IMR-90 (cell line): Measurements from ENCODE around the gene XIRP1. TPM values are rescaled to one million over a fixed set of nuclear protein-coding genes. Genes with fewer than 3 reads are reported as not detected.
A peak's percentile ranks its signal among the peaks of the same experiment; 100 is the strongest.

ENCODE experiments used
- ATAC-seq: fragments of 200-7000 bp; cut with Tn5 transposase; 2 replicates; pipeline ENCODE4 v1.9.1; 2020; ENCODE audit warnings: low read depth, mild to moderate bottlenecking, moderate library complexity
- BruUV-seq: library from RNA; stranded (reverse); fragments of 400-500 nt; replicated peaks from 2 replicates; lab custom pipeline; 2021; lab: Mats Ljungman, UMichigan
- CTCF ChIA-PET: fragments of 300-600 bp; formaldehyde crosslinking; extraction: SDS; loops from one replicate; lab custom pipeline; 2021; ENCODE audit warnings: antibody characterized with exemption; lab: Yijun Ruan, JAX
- POLR2A ChIA-PET: fragments of 300-600 bp; sonication (Branson Sonifier 250); formaldehyde crosslinking; loops from one replicate; lab custom pipeline; 2022; ENCODE audit warnings: antibody characterized with exemption; ENCODE audit not compliant: unreplicated experiment; lab: Charles Lee
- DNase-seq: peaks from one replicate; pipeline ENCODE4 v3.0.0; 2013
- H2AFZ ChIP-seq: replicated peaks from 2 replicates; pipeline ENCODE3; 2013; ENCODE audit warnings: low read length, mild to moderate bottlenecking; ENCODE audit not compliant: poor library complexity
- H2AK5ac ChIP-seq: 2 replicates; pipeline ENCODE4 v1.6.1; 2013; ENCODE audit warnings: low read depth, low read length, inconsistent platforms
- H2AK9ac ChIP-seq: replicated peaks from 2 replicates; pipeline ENCODE3; 2013; ENCODE audit warnings: mild to moderate bottlenecking, low read depth, low read length, moderate library complexity; ENCODE audit not compliant: poor library complexity
- H2BK120ac ChIP-seq: 2 replicates; pipeline ENCODE4 v1.6.1; 2013; ENCODE audit warnings: low read depth, low read length, inconsistent platforms
- H2BK15ac ChIP-seq: 3 replicates; pipeline ENCODE4 v1.6.1; 2013; ENCODE audit warnings: low read depth, low read length, inconsistent platforms
- H2BK20ac ChIP-seq: 2 replicates; pipeline ENCODE4 v1.6.1; 2013; ENCODE audit warnings: low read depth, mild to moderate bottlenecking, inconsistent platforms, low read length, moderate library complexity
- H2BK5ac ChIP-seq: 2 replicates; pipeline ENCODE4 v1.6.1; 2013; ENCODE audit warnings: mild to moderate bottlenecking, low read depth, low read length, inconsistent platforms; ENCODE audit not compliant: poor library complexity, severe bottlenecking
- H3K14ac ChIP-seq: replicated peaks from 2 replicates; pipeline ENCODE4 v1.6.1; 2013; ENCODE audit warnings: low read depth, low read length, inconsistent platforms
- H3K18ac ChIP-seq: 2 replicates; pipeline ENCODE4 v1.6.1; 2013; ENCODE audit warnings: low read depth, low read length, control low read depth
- H3K23ac ChIP-seq: 2 replicates; pipeline ENCODE4 v1.6.1; 2013; ENCODE audit warnings: low read depth, low read length, inconsistent platforms
- H3K27ac ChIP-seq: 2 replicates; pipeline ENCODE4 v1.5.1; 2013; ENCODE audit warnings: mild to moderate bottlenecking, control low read depth, low read length; ENCODE audit not compliant: insufficient read depth
- H3K27me3 ChIP-seq: 2 replicates; pipeline ENCODE4 v1.6.1; 2013; ENCODE audit warnings: low read length; ENCODE audit not compliant: control insufficient read depth, insufficient read depth
- H3K36me3 ChIP-seq: 2 replicates; pipeline ENCODE4 v1.6.1; 2013; ENCODE audit warnings: low read length, mixed read lengths; ENCODE audit not compliant: control insufficient read depth, insufficient read depth
- H3K4ac ChIP-seq: 2 replicates; pipeline ENCODE4 v1.6.1; 2013; ENCODE audit warnings: low read depth, low read length, inconsistent platforms
- H3K4me1 ChIP-seq: 2 replicates; pipeline ENCODE4 v1.6.1; 2013; ENCODE audit warnings: low read length, mixed read lengths; ENCODE audit not compliant: control insufficient read depth, insufficient read depth
- H3K4me2 ChIP-seq: 2 replicates; pipeline ENCODE4 v1.6.1; 2013; ENCODE audit warnings: low read depth, mild to moderate bottlenecking, control low read depth, low read length, moderate library complexity
- H3K4me3 ChIP-seq: 2 replicates; pipeline ENCODE4 v1.5.1; 2013; ENCODE audit warnings: low read depth, mild to moderate bottlenecking, control low read depth, low read length, moderate library complexity; ENCODE audit not compliant: insufficient read depth
- H3K56ac ChIP-seq: 2 replicates; pipeline ENCODE4 v1.6.1; 2013; ENCODE audit warnings: low read length, inconsistent platforms; ENCODE audit not compliant: insufficient read depth; ENCODE audit errors: extremely low read depth
- H3K79me1 ChIP-seq, 2 experiments: 2 replicates each; pipeline ENCODE4 v1.6.1; 2013; ENCODE audit warnings: low read length in 2 of 2, inconsistent platforms in 1 of 2, low read depth in 1 of 2
- H3K9ac ChIP-seq: 2 replicates; pipeline ENCODE4 v1.6.1; 2013; ENCODE audit warnings: low read depth, low read length, control low read depth
- H3K9me1 ChIP-seq: 2 replicates; pipeline ENCODE4 v1.6.1; 2013; ENCODE audit warnings: low read length, inconsistent platforms; ENCODE audit not compliant: insufficient read depth
- H3K9me3 ChIP-seq: 2 replicates; pipeline ENCODE4 v1.6.1; 2013; ENCODE audit warnings: low read length; ENCODE audit not compliant: control insufficient read depth, insufficient read depth
- H4K20me1 ChIP-seq: 2 replicates; pipeline ENCODE4 v1.6.1; 2013; ENCODE audit warnings: low read length, inconsistent platforms; ENCODE audit not compliant: insufficient read depth
- H4K5ac ChIP-seq: 2 replicates; pipeline ENCODE4 v1.6.1; 2013; ENCODE audit warnings: mild to moderate bottlenecking, low read depth, low read length, control low read depth
- H4K8ac ChIP-seq, 2 experiments: 2 replicates each; pipeline ENCODE4 v1.6.1; 2013; ENCODE audit warnings: low read depth in 2 of 2, low read length in 2 of 2, control low read depth in 1 of 2, inconsistent platforms in 1 of 2
- H4K91ac ChIP-seq: 2 replicates; pipeline ENCODE4 v1.6.1; 2013; ENCODE audit warnings: low read depth, low read length, inconsistent platforms; ENCODE audit not compliant: insufficient read depth
- CHD1 ChIP-seq: IDR thresholded peaks from 2 replicates; pipeline ENCODE4 v1.6.1; 2012; ENCODE audit warnings: low read depth, low read length, improper control_type of control experiment
- ELK1 ChIP-seq: fragments of 150-350 bp; IDR thresholded peaks from 2 replicates; pipeline ENCODE4 v1.6.1; 2016; ENCODE audit warnings: low read depth, mild to moderate bottlenecking, low read length, moderate library complexity, borderline replicate concordance
- NFE2L2 ChIP-seq: fragments of 150-350 bp; IDR thresholded peaks from 2 replicates; pipeline ENCODE4 v1.6.1; 2016; ENCODE audit warnings: low read depth, mild to moderate bottlenecking, low read length
- POLR2A ChIP-seq: IDR thresholded peaks from 2 replicates; pipeline ENCODE4 v1.6.1; 2012; ENCODE audit warnings: mild to moderate bottlenecking, low read depth, low read length
- RFX5 ChIP-seq: IDR thresholded peaks from 2 replicates; pipeline ENCODE4 v1.8.0; 2012; ENCODE audit warnings: low read depth, mild to moderate bottlenecking, low read length, moderate library complexity
- WGBS, 2 experiments: methylation state at CpG; one replicate each; pipeline versions ENCODE4 v1.1.5 to v1.1.7; 2013; ENCODE audit warnings: missing lambda C conversion rate in 2 of 2; ENCODE audit not compliant: insufficient read length in 1 of 2; ENCODE audit errors: extremely low coverage in 2 of 2; 5-methylcytosine and 5-hydroxymethylcytosine counted together
- dilution Hi-C: fragments of 300-500 bp; cut with HindIII; formaldehyde crosslinking; loops from one replicate; pipeline ENCODE4 v1.14.3; 2018; ENCODE audit warnings: low sequenced_read_pairs; ENCODE audit not compliant: unreplicated experiment
- in situ Hi-C: fragments of 300-500 bp; cut with MboI; formaldehyde crosslinking; loops from 3 replicates; pipeline ENCODE4 v1.14.3; 2019; ENCODE audit warnings: low sequenced_read_pairs, inconsistent platforms, mixed read lengths
- intact Hi-C: fragments of 100-400 bp; cut with micrococcal nuclease; formaldehyde crosslinking; loops from 2 replicates; pipeline ENCODE4 v1.10.0; 2022
- polyA plus RNA-seq, 3 experiments: library from polyadenylated mRNA; depleted of rRNA; stranded (reverse); fragments of >200 nt; gene quantifications; 2 replicates each; pipeline ENCODE4 v1.2.3, GENCODE V29; 2012; ENCODE audit warnings: low replicate concordance in 1 of 3
- total RNA-seq: library from RNA; depleted of rRNA; stranded (reverse); fragments of >200 nt; gene quantifications from 2 replicates; pipeline ENCODE4 v1.2.3, GENCODE V29; 2012

The XIRP1 gene
- total and polyA plus RNA-seq, 2 of the 4 experiments (the other 2 are of a cell fraction): under 0.01 to 0.07 TPM

GRCh38 chr3:39136533-39137434 is 55.6 kb downstream of the XIRP1 start:
- CTCF ChIA-PET: interaction anchor here (0.6 kb wide), 1 partner anchor 9 kb away, joined by 4 read pairs; no protein-coding TSS in a partner anchor

More at GRCh38 chr3:39136533-39137434, 55.6 kb downstream of the XIRP1 start:
- in situ Hi-C loops (no loop called here), intact Hi-C loops (no loop called here), dilution Hi-C loops (no loop called here)
- Histone ChIP-seq H3K9me1 (peaks cover 24% of the 10 kb centered on the region), H2AK9ac (peak overlapping the region; percentile 21), H2BK120ac (no peak overlapping the region), H2BK5ac (no peak overlapping the region), H2BK15ac (no peak overlapping the region), H3K23ac (no peak overlapping the region), H3K56ac (no peak overlapping the region), H2AK5ac (no peak overlapping the region), H3K27ac (no peak overlapping the region), H4K8ac (no peak overlapping the region), H3K9ac (no peak overlapping the region), H4K91ac (no peak overlapping the region), H3K4me2 (no peak overlapping the region), H3K18ac (no peak overlapping the region), H2AFZ (no peak overlapping the region), H2BK20ac (no peak overlapping the region), H3K4ac (no peak overlapping the region), H3K79me1 (peaks cover 6 to 32% of the 10 kb centered on the region in 2 experiments), H3K9me3 (no peaks in the 10 kb centered on the region), H3K4me1 (peaks cover 19% of the 10 kb centered on the region), H3K27me3 (no peaks in the 10 kb centered on the region), H3K14ac (no peak overlapping the region), H3K4me3 (no peak overlapping the region), H4K20me1 (peaks cover 39% of the 10 kb centered on the region), H3K36me3 (peaks cover 10% of the 10 kb centered on the region), H4K5ac (no peak overlapping the region)
- no peak for DNase-seq
- 100% methylated on average over 8 of the region's 21 CpGs; no CpG with 5 or more reads in 1 of the 2 experiments for WGBS, 2 experiments
- POLR2A ChIA-PET: no interaction called here
- no peak for ATAC-seq
- no TSS peak for BruUV-seq
- TF ChIP-seq RFX5: no peak
- no peak for TF ChIP-seq ELK1
- peak; percentile 29 for TF ChIP-seq POLR2A
- TF ChIP-seq NFE2L2: no peak
- TF ChIP-seq CHD1: no peak
